ENCODE data around the gene STH.

Gene STH

GRCh38 chr17:46029627-46030026 lies 30.6 kb downstream of the STH start:
- Histone ChIP-seq H3K9me3 (ENCODE audit: insufficient read depth, low read depth, low read length) (peaks cover 2% of the 10 kb centered on the region), H3K4ac (ENCODE audit: low read depth, low read length) (no peak overlapping the region), H3K79me2 (ENCODE audit: control insufficient read depth, insufficient read depth, low read length, poor library complexity) (no peaks in the 10 kb centered on the region), H4K8ac (ENCODE audit: low read depth, low read length) (no peak overlapping the region), H3K27me3 (ENCODE audit: insufficient read depth, low read length) (no peaks in the 10 kb centered on the region), H3K79me1 (ENCODE audit: low read length) (no peaks in the 10 kb centered on the region), H3K36me3 (ENCODE audit: control insufficient read depth in 1 of 2, insufficient read depth in 2 of 2, low read length in 2 of 2) (peaks cover 57 to 82% of the 10 kb centered on the region in 2 experiments), H4K12ac (ENCODE audit: low read depth, low read length) (no peak overlapping the region), H3K4me1 (ENCODE audit: control insufficient read depth in 1 of 2, insufficient read depth in 2 of 2, low read length in 2 of 2) (no peaks in the 10 kb centered on the region), H2BK120ac (ENCODE audit: insufficient read depth, low read length, poor library complexity) (no peak overlapping the region), H4K91ac (ENCODE audit: low read depth, low read length) (no peak overlapping the region), H2BK5ac (ENCODE audit: low read depth, low read length, poor library complexity) (no peak overlapping the region), H3K9ac (ENCODE audit: low read length) (no peak overlapping the region), H3K4me3 (ENCODE audit: low read depth, low read length) (no peak overlapping the region), H3K14ac (ENCODE audit: low read length) (no peak overlapping the region), H2AK5ac (ENCODE audit: low read length) (no peak overlapping the region), H3K23ac (ENCODE audit: low read length) (no peak overlapping the region), H3K18ac (ENCODE audit: low read length) (no peak overlapping the region), H3K4me2 (ENCODE audit: low read length) (no peak overlapping the region), H3K27ac (ENCODE audit: low read depth, low read length) (no peak overlapping the region), H2AFZ (ENCODE audit: insufficient read depth, low read length, poor library complexity) (no peak overlapping the region), H2BK12ac (ENCODE audit: low read length) (no peak overlapping the region)
- DNase-seq, result no peak
- no CpG with 5 or more reads among the region's 6 CpGs for WGBS (ENCODE audit: extremely low coverage, insufficient coverage, insufficient read length)

- Histone ChIP-seq H3K4ac (ENCODE audit: low read depth, low read length) (no peak overlapping the region), H3K9ac (ENCODE audit: low read length) (no peak overlapping the region)
- no CpG with 5 or more reads among the region's 3 CpGs for WGBS (ENCODE audit: extremely low coverage, insufficient coverage, insufficient read length)
Observed at GRCh38 chr17:46030752-46031151, 31.7 kb downstream of the STH start.

GRCh38 chr17:46031440-46031839 lies 32.4 kb downstream of the STH start:
- Histone ChIP-seq H3K4me1 (ENCODE audit: control insufficient read depth in 1 of 2, insufficient read depth in 2 of 2, low read length in 2 of 2) (no peaks in the 10 kb centered on the region), H3K27me3 (ENCODE audit: insufficient read depth, low read length) (no peaks in the 10 kb centered on the region), H3K36me3 (ENCODE audit: control insufficient read depth in 1 of 2, insufficient read depth in 2 of 2, low read length in 2 of 2) (peaks cover 43 to 76% of the 10 kb centered on the region in 2 experiments), H4K8ac (ENCODE audit: low read depth, low read length) (no peak overlapping the region), H3K18ac (ENCODE audit: low read length) (no peak overlapping the region), H3K23ac (ENCODE audit: low read length) (no peak overlapping the region), H2BK5ac (ENCODE audit: low read depth, low read length, poor library complexity) (no peak overlapping the region), H4K12ac (ENCODE audit: low read depth, low read length) (no peak overlapping the region), H3K14ac (ENCODE audit: low read length) (no peak overlapping the region), H2AFZ (ENCODE audit: insufficient read depth, low read length, poor library complexity) (no peak overlapping the region), H2BK12ac (ENCODE audit: low read length) (no peak overlapping the region), H3K4me2 (ENCODE audit: low read length) (no peak overlapping the region), H3K9me3 (ENCODE audit: insufficient read depth, low read depth, low read length) (no peaks in the 10 kb centered on the region), H2BK120ac (ENCODE audit: insufficient read depth, low read length, poor library complexity) (no peak overlapping the region), H4K91ac (ENCODE audit: low read depth, low read length) (no peak overlapping the region), H2AK5ac (ENCODE audit: low read length) (no peak overlapping the region), H3K9ac (ENCODE audit: low read length) (no peak overlapping the region), H3K27ac (ENCODE audit: low read depth, low read length) (no peak overlapping the region), H3K79me2 (ENCODE audit: control insufficient read depth, insufficient read depth, low read length, poor library complexity) (no peaks in the 10 kb centered on the region), H3K4ac (ENCODE audit: low read depth, low read length) (no peak overlapping the region), H3K4me3 (ENCODE audit: low read depth, low read length) (no peak overlapping the region), H3K79me1 (ENCODE audit: low read length) (no peaks in the 10 kb centered on the region)
- no CpG with 5 or more reads among the region's 16 CpGs for WGBS (ENCODE audit: extremely low coverage, insufficient coverage, insufficient read length)
- DNase-seq, result no peak

More at GRCh38 chr17:46030752-46031151, 31.7 kb downstream of the STH start:
- Histone ChIP-seq H3K9me3 (ENCODE audit: insufficient read depth, low read depth, low read length) (peaks cover under 1% of the 10 kb centered on the region), H4K12ac (ENCODE audit: low read depth, low read length) (no peak overlapping the region), H3K4me1 (ENCODE audit: control insufficient read depth in 1 of 2, insufficient read depth in 2 of 2, low read length in 2 of 2) (no peaks in the 10 kb centered on the region), H3K79me2 (ENCODE audit: control insufficient read depth, insufficient read depth, low read length, poor library complexity) (no peaks in the 10 kb centered on the region), H2BK12ac (ENCODE audit: low read length) (no peak overlapping the region), H3K4me3 (ENCODE audit: low read depth, low read length) (no peak overlapping the region), H3K4me2 (ENCODE audit: low read length) (no peak overlapping the region), H3K79me1 (ENCODE audit: low read length) (no peaks in the 10 kb centered on the region), H3K18ac (ENCODE audit: low read length) (no peak overlapping the region), H3K27ac (ENCODE audit: low read depth, low read length) (no peak overlapping the region), H3K14ac (ENCODE audit: low read length) (no peak overlapping the region), H2BK120ac (ENCODE audit: insufficient read depth, low read length, poor library complexity) (no peak overlapping the region), H3K36me3 (ENCODE audit: control insufficient read depth in 1 of 2, insufficient read depth in 2 of 2, low read length in 2 of 2) (peaks cover 48 to 78% of the 10 kb centered on the region in 2 experiments), H3K27me3 (ENCODE audit: insufficient read depth, low read length) (no peaks in the 10 kb centered on the region), H2AK5ac (ENCODE audit: low read length) (no peak overlapping the region), H3K23ac (ENCODE audit: low read length) (no peak overlapping the region), H4K8ac (ENCODE audit: low read depth, low read length) (no peak overlapping the region), H2BK5ac (ENCODE audit: low read depth, low read length, poor library complexity) (no peak overlapping the region), H2AFZ (ENCODE audit: insufficient read depth, low read length, poor library complexity) (no peak overlapping the region), H4K91ac (ENCODE audit: low read depth, low read length) (no peak overlapping the region)
- no peak for DNase-seq

GRCh38 chr17:46031920-46032319 lies 32.9 kb downstream of the STH start:
- Histone ChIP-seq H3K9ac (ENCODE audit: low read length) (no peak overlapping the region), H3K79me1 (ENCODE audit: low read length) (no peaks in the 10 kb centered on the region), H3K36me3 (ENCODE audit: control insufficient read depth in 1 of 2, insufficient read depth in 2 of 2, low read length in 2 of 2) (peaks cover 42 to 75% of the 10 kb centered on the region in 2 experiments), H3K4ac (ENCODE audit: low read depth, low read length) (no peak overlapping the region), H3K4me3 (ENCODE audit: low read depth, low read length) (no peak overlapping the region), H2BK5ac (ENCODE audit: low read depth, low read length, poor library complexity) (no peak overlapping the region), H3K4me2 (ENCODE audit: low read length) (no peak overlapping the region), H3K14ac (ENCODE audit: low read length) (no peak overlapping the region), H2AK5ac (ENCODE audit: low read length) (no peak overlapping the region), H4K8ac (ENCODE audit: low read depth, low read length) (no peak overlapping the region), H2AFZ (ENCODE audit: insufficient read depth, low read length, poor library complexity) (no peak overlapping the region), H3K79me2 (ENCODE audit: control insufficient read depth, insufficient read depth, low read length, poor library complexity) (no peaks in the 10 kb centered on the region), H3K9me3 (ENCODE audit: insufficient read depth, low read depth, low read length) (no peaks in the 10 kb centered on the region), H3K27me3 (ENCODE audit: insufficient read depth, low read length) (no peaks in the 10 kb centered on the region), H4K12ac (ENCODE audit: low read depth, low read length) (no peak overlapping the region), H2BK12ac (ENCODE audit: low read length) (no peak overlapping the region), H3K27ac (ENCODE audit: low read depth, low read length) (no peak overlapping the region), H4K91ac (ENCODE audit: low read depth, low read length) (no peak overlapping the region), H3K4me1 (ENCODE audit: control insufficient read depth in 1 of 2, insufficient read depth in 2 of 2, low read length in 2 of 2) (no peaks in the 10 kb centered on the region), H2BK120ac (ENCODE audit: insufficient read depth, low read length, poor library complexity) (no peak overlapping the region), H3K18ac (ENCODE audit: low read length) (no peak overlapping the region), H3K23ac (ENCODE audit: low read length) (no peak overlapping the region)
- no peak for DNase-seq
- no CpG with 5 or more reads among the region's 8 CpGs for WGBS (ENCODE audit: extremely low coverage, insufficient coverage, insufficient read length)
